WTC11 (cell line): Measurements from ENCODE around the gene CSRNP3. TPM values are rescaled to one million over a fixed set of nuclear protein-coding genes. Genes with fewer than 3 reads are reported as not detected.

Source experiments
- ATAC-seq: fragments of 200-7000 bp; cut with Tn5 transposase; 2 replicates; pipeline ENCODE4 v1.10.0; 2021; ENCODE audit warnings: mild to moderate bottlenecking, moderate library complexity
- CTCF ChIA-PET: fragments of 300-600 bp; sonication (Branson Sonifier 250); formaldehyde crosslinking; loops from one replicate; lab custom pipeline; 2021; ENCODE audit warnings: antibody characterized with exemption; lab: Charles Lee
- POLR2A ChIA-PET: fragments of 350-600 bp; sonication (Branson Sonifier 250); formaldehyde crosslinking; loops from one replicate; lab custom pipeline; 2021; ENCODE audit warnings: antibody characterized with exemption; lab: Charles Lee
- DNase-seq: peaks from one replicate; pipeline ENCODE4 v3.0.0; 2021; ENCODE audit warnings: low spot score
- H3K27ac Mint-ChIP-seq: 2 replicates; pipeline ENCODE4 v1.8.0; 2021; ENCODE audit warnings: mixed read lengths
- H3K27me3 Mint-ChIP-seq: 2 replicates; pipeline ENCODE4 v1.8.0; 2021; ENCODE audit warnings: low read depth, mild to moderate bottlenecking, moderate library complexity, mixed read lengths
- H3K36me3 Mint-ChIP-seq: 2 replicates; pipeline ENCODE4 v1.8.0; 2021; ENCODE audit warnings: mixed read lengths
- H3K4me1 Mint-ChIP-seq: 2 replicates; pipeline ENCODE4 v1.8.0; 2022; ENCODE audit warnings: mixed read lengths
- H3K4me3 Mint-ChIP-seq: 2 replicates; pipeline ENCODE4 v1.8.0; 2021; ENCODE audit warnings: mild to moderate bottlenecking, moderate library complexity, mixed read lengths
- H3K9me3 Mint-ChIP-seq: 2 replicates; pipeline ENCODE4 v1.8.0; 2021; ENCODE audit warnings: mixed read lengths
- CBFB ChIP-seq: sonication (generic); formaldehyde crosslinking; IDR thresholded peaks from 2 replicates; pipeline ENCODE4 v1.8.1; 2022; ENCODE audit warnings: mild to moderate bottlenecking, low read depth, missing genetic modification reagents
- NFE2L1 ChIP-seq: sonication (generic); formaldehyde crosslinking; IDR thresholded peaks from 2 replicates; pipeline ENCODE4 v1.8.1; 2023; ENCODE audit warnings: missing genetic modification reagents
- SMAD4 ChIP-seq: sonication (generic); formaldehyde crosslinking; IDR thresholded peaks from 2 replicates; pipeline ENCODE4 v1.8.0; 2022; ENCODE audit warnings: mild to moderate bottlenecking, missing genetic modification reagents
- SOX15 ChIP-seq: fragments of 250-450 bp; sonication (Bioruptor Pico); IDR thresholded peaks from 2 replicates; pipeline ENCODE4 v1.9.0; 2021; ENCODE audit warnings: mild to moderate bottlenecking
- TCF7 ChIP-seq: sonication (generic); formaldehyde crosslinking; IDR thresholded peaks from 2 replicates; pipeline ENCODE4 v1.8.0; 2022; ENCODE audit warnings: mild to moderate bottlenecking, low read depth, missing genetic modification reagents, moderate library complexity
- ZNF138 ChIP-seq: sonication (generic); formaldehyde crosslinking; conservative IDR thresholded peaks from 2 replicates; pipeline ENCODE4 v1.8.1; 2022; ENCODE audit warnings: mild to moderate bottlenecking, moderate library complexity, missing genetic modification reagents
- ZNF232 ChIP-seq: sonication (generic); formaldehyde crosslinking; IDR thresholded peaks from 2 replicates; pipeline ENCODE4 v1.8.0; 2022; ENCODE audit warnings: mild to moderate bottlenecking, missing genetic modification reagents
- ZNF317 ChIP-seq: sonication (generic); formaldehyde crosslinking; IDR thresholded peaks from 2 replicates; pipeline ENCODE4 v1.8.1; 2023; ENCODE audit warnings: low read depth, mild to moderate bottlenecking, moderate library complexity, missing genetic modification reagents, borderline replicate concordance
- ZNF532 ChIP-seq: fragments of 250-450 bp; sonication (Bioruptor Pico); IDR thresholded peaks from 2 replicates; pipeline ENCODE4 v1.9.0; 2021; ENCODE audit warnings: mild to moderate bottlenecking, borderline replicate concordance
- total RNA-seq: library from RNA; stranded (reverse); gene quantifications from 3 replicates; pipeline ENCODE4 v1.2.3, GENCODE V29; 2021
- TF ChIP-seq, protein P1 (sequence below): fragments of 250-450 bp; sonication (Bioruptor Pico); IDR thresholded peaks from 2 replicates; pipeline ENCODE4 v1.9.0; 2021; ENCODE audit warnings: moderate library complexity, mild to moderate bottlenecking, inconsistent platforms, borderline replicate concordance
- TF ChIP-seq, protein P2 (sequence below): sonication (generic); formaldehyde crosslinking; IDR thresholded peaks from 2 replicates; pipeline ENCODE4 v1.8.1; 2023; ENCODE audit warnings: mild to moderate bottlenecking, missing genetic modification reagents
- TF ChIP-seq, protein P3 (sequence below): sonication (generic); formaldehyde crosslinking; IDR thresholded peaks from 2 replicates; pipeline ENCODE4 v1.8.1; 2022; ENCODE audit warnings: low read depth, missing genetic modification reagents, borderline replicate concordance

Gene CSRNP3
- total RNA-seq, 1 experiment from 2014 or later, result 7.3 TPM

DNA sequence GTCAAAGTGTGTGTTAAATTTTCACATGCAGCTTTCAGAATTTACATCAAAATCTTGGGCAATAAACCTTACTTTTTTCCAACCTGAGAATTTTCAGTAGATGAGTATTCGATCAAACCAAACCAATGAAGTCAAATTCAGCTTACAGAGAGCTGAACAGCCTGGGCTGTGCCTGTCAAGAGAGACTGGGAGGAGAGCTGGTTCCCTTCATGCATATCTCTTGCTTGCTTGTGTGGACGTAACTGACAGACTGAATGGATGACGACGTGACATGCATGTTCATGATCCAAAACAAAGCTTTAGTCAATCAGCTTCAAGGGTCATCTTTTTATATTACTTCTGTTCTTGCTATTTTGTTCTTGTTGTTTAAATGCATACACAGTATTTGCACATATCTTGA, 179.3 kb downstream of the CSRNP3 start (continued):
- TF ChIP-seq ZNF532 (CRISPR knock-in tag) (no peak), SMAD4 (CRISPR knock-in tag) (no peak), ZNF317 (CRISPR knock-in tag) (no peak), NFE2L1 (CRISPR knock-in tag) (no peak)

DNA sequence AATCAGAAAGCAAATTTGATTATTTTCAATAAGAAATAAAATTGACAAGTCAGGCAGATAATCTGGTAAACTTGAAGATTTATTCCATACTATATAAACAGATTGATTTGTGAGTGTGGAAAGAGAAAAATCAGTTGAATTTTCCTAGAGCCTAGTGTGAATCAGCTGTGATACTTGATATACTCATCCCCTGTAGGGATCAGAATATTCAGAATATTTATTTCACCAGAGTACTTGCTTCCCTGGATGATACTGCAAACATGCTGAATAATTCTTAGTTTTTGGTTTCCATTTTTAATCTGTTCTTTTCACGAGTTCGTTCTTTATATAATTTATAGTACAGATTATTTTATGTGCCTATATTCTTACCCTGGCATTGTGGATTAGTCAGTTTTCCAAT, 181.7 kb downstream of the CSRNP3 start:
- Mint-ChIP-seq H3K36me3 (no peaks in the 10 kb centered on the region), H3K9me3 (no peaks in the 10 kb centered on the region), H3K4me1 (peaks cover 30% of the 10 kb centered on the region), H3K27me3 (no peaks in the 10 kb centered on the region), H3K27ac (0 out of 2 replicates have a peak overlapping the region, but pooled peaks have one; percentile 20), H3K4me3 (no peak overlapping the region)
- POLR2A ChIA-PET, result interaction anchor here (0.7 kb wide), 1 partner anchor 395 kb away, joined by 7 read pairs; no protein-coding TSS in a partner anchor
- TF ChIP-seq, protein P1, sequence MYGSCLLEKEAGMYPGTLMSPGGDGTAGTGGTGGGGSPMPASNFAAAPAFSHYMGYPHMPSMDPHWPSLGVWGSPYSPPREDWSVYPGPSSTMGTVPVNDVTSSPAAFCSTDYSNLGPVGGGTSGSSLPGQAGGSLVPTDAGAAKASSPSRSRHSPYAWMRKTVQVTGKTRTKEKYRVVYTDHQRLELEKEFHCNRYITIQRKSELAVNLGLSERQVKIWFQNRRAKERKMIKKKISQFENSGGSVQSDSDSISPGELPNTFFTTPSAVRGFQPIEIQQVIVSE (CRISPR knock-in tag), result no peak
- no peak for TF ChIP-seq ZNF232 (CRISPR knock-in tag)
- TF ChIP-seq, protein P2, sequence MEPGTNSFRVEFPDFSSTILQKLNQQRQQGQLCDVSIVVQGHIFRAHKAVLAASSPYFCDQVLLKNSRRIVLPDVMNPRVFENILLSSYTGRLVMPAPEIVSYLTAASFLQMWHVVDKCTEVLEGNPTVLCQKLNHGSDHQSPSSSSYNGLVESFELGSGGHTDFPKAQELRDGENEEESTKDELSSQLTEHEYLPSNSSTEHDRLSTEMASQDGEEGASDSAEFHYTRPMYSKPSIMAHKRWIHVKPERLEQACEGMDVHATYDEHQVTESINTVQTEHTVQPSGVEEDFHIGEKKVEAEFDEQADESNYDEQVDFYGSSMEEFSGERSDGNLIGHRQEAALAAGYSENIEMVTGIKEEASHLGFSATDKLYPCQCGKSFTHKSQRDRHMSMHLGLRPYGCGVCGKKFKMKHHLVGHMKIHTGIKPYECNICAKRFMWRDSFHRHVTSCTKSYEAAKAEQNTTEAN (CRISPR knock-in tag), result no peak
- TF ChIP-seq SOX15 (CRISPR knock-in tag), result no peak
- TF ChIP-seq, protein P3, sequence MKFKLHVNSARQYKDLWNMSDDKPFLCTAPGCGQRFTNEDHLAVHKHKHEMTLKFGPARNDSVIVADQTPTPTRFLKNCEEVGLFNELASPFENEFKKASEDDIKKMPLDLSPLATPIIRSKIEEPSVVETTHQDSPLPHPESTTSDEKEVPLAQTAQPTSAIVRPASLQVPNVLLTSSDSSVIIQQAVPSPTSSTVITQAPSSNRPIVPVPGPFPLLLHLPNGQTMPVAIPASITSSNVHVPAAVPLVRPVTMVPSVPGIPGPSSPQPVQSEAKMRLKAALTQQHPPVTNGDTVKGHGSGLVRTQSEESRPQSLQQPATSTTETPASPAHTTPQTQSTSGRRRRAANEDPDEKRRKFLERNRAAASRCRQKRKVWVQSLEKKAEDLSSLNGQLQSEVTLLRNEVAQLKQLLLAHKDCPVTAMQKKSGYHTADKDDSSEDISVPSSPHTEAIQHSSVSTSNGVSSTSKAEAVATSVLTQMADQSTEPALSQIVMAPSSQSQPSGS (CRISPR knock-in tag), result no peak
- TF ChIP-seq ZNF532 (CRISPR knock-in tag), result no peak
- no peak for TF ChIP-seq CBFB (CRISPR knock-in tag)
- TF ChIP-seq TCF7 (CRISPR knock-in tag), result no peak
- TF ChIP-seq ZNF138, result no peak
- CTCF ChIA-PET, result interaction anchor here (0.7 kb wide), 1 partner anchor 114 kb away, joined by 3 read pairs; no protein-coding TSS in a partner anchor
- DNase-seq (no peak), ATAC-seq (no peak)
